PC-9 (cell line): ENCODE measurements around the gene GYS2. TPM values are rescaled to one million over a fixed set of nuclear protein-coding genes. Genes with fewer than 3 reads are reported as not detected.

Experiments
- BruUV-seq: library from RNA; stranded (reverse); fragments of 400-500 nt; replicated peaks from 2 replicates; lab custom pipeline; 2021; lab: Mats Ljungman, UMichigan
- CTCF ChIA-PET: fragments of 300-600 bp; sonication (Branson Sonifier 250); formaldehyde crosslinking; loops from one replicate; lab custom pipeline; 2022; ENCODE audit warnings: antibody characterized with exemption; lab: Charles Lee
- POLR2A ChIA-PET: fragments of 300-600 bp; sonication (Branson Sonifier 250); formaldehyde crosslinking; loops from one replicate; lab custom pipeline; 2022; ENCODE audit warnings: antibody characterized with exemption; ENCODE audit not compliant: unreplicated experiment; lab: Charles Lee
- DNase-seq, 2 experiments: peaks; one replicate each; pipeline versions ENCODE4 v3.0.0 to v3.0.0-alpha.2; 2015 to 2022; ENCODE audit warnings: mixed read lengths in 1 of 2
- H2AFZ ChIP-seq: fragments of 200-600 bp; sonication (generic); 2 replicates; pipeline ENCODE4 v1.8.1; 2017; ENCODE audit warnings: antibody characterized with exemption
- H3F3A ChIP-seq: fragments of 200-600 bp; sonication (generic); 2 replicates; pipeline ENCODE4 v1.8.1; 2017; ENCODE audit warnings: antibody characterized with exemption, mild to moderate bottlenecking, low read depth; ENCODE audit not compliant: insufficient read depth
- H3K27ac ChIP-seq: fragments of 200-600 bp; sonication (generic); 2 replicates; pipeline ENCODE4 v1.6.1; 2016; ENCODE audit warnings: mixed run types
- H3K27me3 ChIP-seq: fragments of 200-600 bp; sonication (generic); 2 replicates; pipeline ENCODE4 v1.6.1; 2016; ENCODE audit warnings: low read depth, mixed run types; ENCODE audit not compliant: insufficient read depth
- H3K36me3 ChIP-seq: fragments of 200-600 bp; sonication (generic); 2 replicates; pipeline ENCODE4 v1.6.1; 2016; ENCODE audit warnings: low read depth, mixed run types
- H3K4me1 ChIP-seq: fragments of 200-600 bp; sonication (generic); replicated peaks from 2 replicates; pipeline ENCODE4 v1.6.1; 2016; ENCODE audit warnings: mixed run types; ENCODE audit not compliant: insufficient read depth
- H3K4me2 ChIP-seq: fragments of 200-600 bp; sonication (generic); 2 replicates; pipeline ENCODE4 v1.6.1; 2017; ENCODE audit warnings: mixed run types
- H3K4me3 ChIP-seq: fragments of 200-600 bp; sonication (generic); 2 replicates; pipeline ENCODE4 v1.6.1; 2016; ENCODE audit warnings: mixed run types
- H3K79me2 ChIP-seq: fragments of 200-600 bp; sonication (generic); 2 replicates; pipeline ENCODE4 v1.6.1; 2017; ENCODE audit warnings: low read depth, mixed run types
- H3K9me2 ChIP-seq: fragments of 200-600 bp; sonication (generic); 2 replicates; pipeline ENCODE4 v1.8.1; 2017; ENCODE audit warnings: mild to moderate bottlenecking; ENCODE audit not compliant: insufficient read depth
- H3K9me3 ChIP-seq: fragments of 200-600 bp; sonication (generic); 2 replicates; pipeline ENCODE4 v1.8.1; 2016; ENCODE audit warnings: low read depth; ENCODE audit not compliant: insufficient read depth
- H4K20me1 ChIP-seq: fragments of 200-600 bp; sonication (generic); 2 replicates; pipeline ENCODE4 v1.8.1; 2017; ENCODE audit not compliant: insufficient read depth
- EZH2 ChIP-seq: fragments of 200-600 bp; sonication (generic); IDR thresholded peaks from 2 replicates; pipeline ENCODE4 v1.8.0; 2017; ENCODE audit warnings: antibody characterized with exemption, low read depth
- intact Hi-C: fragments of 100-400 bp; cut with micrococcal nuclease; formaldehyde crosslinking; loops from one replicate; pipeline ENCODE4 v1.10.0; 2022; ENCODE audit not compliant: unreplicated experiment
- total RNA-seq: library from RNA; stranded (reverse); gene quantifications from 2 replicates; pipeline ENCODE4 v1.2.3, GENCODE V29; 2021
- TF ChIP-seq, protein P1 (sequence below): fragments of 200-600 bp; sonication (generic); conservative IDR thresholded peaks from 2 replicates; pipeline ENCODE4 v1.6.1; 2017; ENCODE audit warnings: mixed run types, antibody characterized with exemption, mild to moderate bottlenecking, moderate library complexity

Gene GYS2
- total RNA-seq, 1 experiment from 2014 or later, result not detected

DNA sequence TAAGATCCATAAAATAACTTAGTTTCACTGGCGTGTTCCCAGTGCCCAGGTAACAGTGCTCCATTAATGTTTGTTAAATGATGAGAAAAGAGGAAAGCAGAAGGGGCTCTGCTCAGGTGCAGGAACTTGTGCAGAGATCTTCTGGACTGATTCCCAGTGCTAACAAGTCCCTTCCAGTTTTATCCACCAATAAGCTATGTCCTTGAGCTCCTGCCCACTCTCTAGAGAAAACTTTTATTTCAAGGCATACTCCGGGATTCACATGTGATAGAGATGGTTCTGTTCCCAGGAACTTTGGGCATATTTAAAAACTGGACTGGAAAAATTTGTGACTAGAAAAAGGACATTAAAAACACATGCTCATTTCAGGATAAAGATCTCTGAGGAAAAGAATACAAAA is 1.9 kb downstream of the GYS2 start:
- DNase-seq, result no peak
- Histone ChIP-seq H2AFZ (no peak overlapping the region), H3K4me3 (no peak overlapping the region), H3K27me3 (no peaks in the 10 kb centered on the region), H3K79me2 (no peaks in the 10 kb centered on the region), H3K27ac (no peak overlapping the region), H3F3A (no peaks in the 10 kb centered on the region), H3K36me3 (no peaks in the 10 kb centered on the region), H3K9me3 (no peaks in the 10 kb centered on the region), H3K4me2 (no peak overlapping the region), H3K4me1 (no peaks in the 10 kb centered on the region), H3K9me2 (no peaks in the 10 kb centered on the region), H4K20me1 (no peaks in the 10 kb centered on the region)
- no peak for TF ChIP-seq EZH2
- TF ChIP-seq, protein P1, sequence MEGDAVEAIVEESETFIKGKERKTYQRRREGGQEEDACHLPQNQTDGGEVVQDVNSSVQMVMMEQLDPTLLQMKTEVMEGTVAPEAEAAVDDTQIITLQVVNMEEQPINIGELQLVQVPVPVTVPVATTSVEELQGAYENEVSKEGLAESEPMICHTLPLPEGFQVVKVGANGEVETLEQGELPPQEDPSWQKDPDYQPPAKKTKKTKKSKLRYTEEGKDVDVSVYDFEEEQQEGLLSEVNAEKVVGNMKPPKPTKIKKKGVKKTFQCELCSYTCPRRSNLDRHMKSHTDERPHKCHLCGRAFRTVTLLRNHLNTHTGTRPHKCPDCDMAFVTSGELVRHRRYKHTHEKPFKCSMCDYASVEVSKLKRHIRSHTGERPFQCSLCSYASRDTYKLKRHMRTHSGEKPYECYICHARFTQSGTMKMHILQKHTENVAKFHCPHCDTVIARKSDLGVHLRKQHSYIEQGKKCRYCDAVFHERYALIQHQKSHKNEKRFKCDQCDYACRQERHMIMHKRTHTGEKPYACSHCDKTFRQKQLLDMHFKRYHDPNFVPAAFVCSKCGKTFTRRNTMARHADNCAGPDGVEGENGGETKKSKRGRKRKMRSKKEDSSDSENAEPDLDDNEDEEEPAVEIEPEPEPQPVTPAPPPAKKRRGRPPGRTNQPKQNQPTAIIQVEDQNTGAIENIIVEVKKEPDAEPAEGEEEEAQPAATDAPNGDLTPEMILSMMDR, result no peak
- POLR2A ChIA-PET, result no interaction called here
- CTCF ChIA-PET, result no interaction called here
- BruUV-seq, result no TSS peak
- intact Hi-C loops, result no loop called here

GRCh38 chr12:21600196-21600595 is 4.5 kb downstream of the GYS2 start:
- no peak overlapping the region for H3K4me3 ChIP-seq
- H3K9me3 ChIP-seq, result no peaks in the 10 kb centered on the region
- H3K9me2 ChIP-seq, result no peaks in the 10 kb centered on the region
- no TSS peak for BruUV-seq
- H3K79me2 ChIP-seq, result no peaks in the 10 kb centered on the region
- CTCF ChIA-PET, result no interaction called here
- TF ChIP-seq, protein P1, result no peak
- TF ChIP-seq EZH2, result no peak
- no peaks in the 10 kb centered on the region for H4K20me1 ChIP-seq
- intact Hi-C loops, result no loop called here
- H3K27ac ChIP-seq, result no peak overlapping the region
- POLR2A ChIA-PET, result interaction anchor here (0.7 kb wide), 1 partner anchor 34 kb away, joined by 3 read pairs; no protein-coding TSS in a partner anchor
- DNase-seq, result no peak
- H2AFZ ChIP-seq, result no peak overlapping the region
- no peak overlapping the region for H3K4me2 ChIP-seq
- H3K4me1 ChIP-seq, result no peaks in the 10 kb centered on the region
- H3F3A ChIP-seq, result no peaks in the 10 kb centered on the region
- no peaks in the 10 kb centered on the region for H3K36me3 ChIP-seq
- no peaks in the 10 kb centered on the region for H3K27me3 ChIP-seq

DNA sequence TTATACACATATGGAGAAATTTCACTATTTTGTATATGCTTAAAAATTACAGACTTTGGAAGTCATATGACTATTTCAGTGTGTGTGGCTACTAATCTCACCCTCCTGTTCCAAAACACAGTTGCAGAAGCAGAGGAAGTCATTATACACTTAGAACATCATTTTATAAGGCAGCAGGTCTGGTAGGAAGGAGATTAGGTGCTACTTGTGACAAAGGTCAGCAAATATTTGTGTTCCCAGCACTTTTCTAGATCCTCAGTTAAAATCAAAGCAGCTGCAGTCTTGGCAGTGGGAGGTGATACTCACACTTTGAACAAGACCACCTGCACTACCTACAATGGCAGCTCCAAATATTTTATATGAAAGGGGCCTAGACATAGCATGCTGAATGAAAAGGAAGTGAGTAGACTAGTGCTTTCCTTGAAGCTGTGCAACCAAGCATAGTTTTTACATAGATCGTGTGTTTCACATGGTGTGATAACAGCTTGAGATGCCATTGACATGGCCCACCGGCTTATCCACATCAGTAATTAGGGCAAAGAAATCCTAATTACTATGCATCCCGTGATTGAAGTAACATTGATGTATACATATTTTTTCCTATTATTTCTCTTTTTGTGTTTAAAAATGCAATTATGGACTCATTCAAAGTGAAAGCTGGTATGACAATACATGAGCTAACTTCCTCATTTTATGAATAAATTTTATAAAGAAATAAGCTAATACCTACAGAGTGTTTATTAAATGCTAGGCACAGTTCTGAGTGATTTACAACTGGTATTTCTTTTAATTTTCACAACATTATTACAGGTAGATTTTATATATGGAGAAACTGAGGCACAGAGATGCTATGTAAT is 5.3 kb downstream of the GYS2 start:
- Histone ChIP-seq H2AFZ (no peak overlapping the region), H3K4me3 (no peak overlapping the region), H3K27me3 (no peaks in the 10 kb centered on the region), H3K27ac (no peak overlapping the region), H3K36me3 (no peaks in the 10 kb centered on the region), H3K79me2 (no peaks in the 10 kb centered on the region), H3K4me1 (no peaks in the 10 kb centered on the region), H3K9me3 (no peaks in the 10 kb centered on the region), H3K9me2 (no peaks in the 10 kb centered on the region), H3K4me2 (no peak overlapping the region), H4K20me1 (no peaks in the 10 kb centered on the region), H3F3A (no peaks in the 10 kb centered on the region)
- CTCF ChIA-PET, result no interaction called here
- intact Hi-C loops, result no loop called here
- no TSS peak for BruUV-seq
- DNase-seq, result no peak
- TF ChIP-seq, protein P1, result no peak
- TF ChIP-seq EZH2, result no peak
- POLR2A ChIA-PET, result interaction anchor here (0.6 kb wide), 1 partner anchor 918 kb away, joined by 4 read pairs; no protein-coding TSS in a partner anchor
